Neutrophil (primary cell): ENCODE measurements around the gene CDH13.

Source experiments
- H3K27ac ChIP-seq: fragments of 200-600 bp; sonication (generic); 2 replicates; pipeline ENCODE4 v1.5.1; 2016; ENCODE audit warnings: mild to moderate bottlenecking, moderate library complexity
- H3K27me3 ChIP-seq: fragments of 200-600 bp; sonication (generic); 2 replicates; pipeline ENCODE4 v1.6.0; 2016; ENCODE audit warnings: mild to moderate bottlenecking
- H3K36me3 ChIP-seq: fragments of 200-600 bp; sonication (generic); 2 replicates; pipeline ENCODE4 v1.5.1; 2017
- H3K4me1 ChIP-seq, 2 experiments: fragments of 200-600 bp in 1 of 2; sonication (generic) in 1 of 2; 1 replicate in 1 of 2; 2 replicates in 1 of 2; pipeline versions ENCODE4 v1.5.1 to v1.6.1; 2013 to 2016; ENCODE audit warnings: low read depth in 1 of 2, low read length in 1 of 2, mild to moderate bottlenecking in 1 of 2, moderate library complexity in 1 of 2; ENCODE audit not compliant: control insufficient read depth in 1 of 2, insufficient read depth in 1 of 2
- H3K4me3 ChIP-seq, 2 experiments: fragments of 200-600 bp in 1 of 2; sonication (generic) in 1 of 2; 1 replicate in 1 of 2; 2 replicates in 1 of 2; pipeline ENCODE4 v1.5.1; 2013 to 2016; ENCODE audit warnings: low read depth in 1 of 2, low read length in 1 of 2, mild to moderate bottlenecking in 1 of 2, moderate library complexity in 1 of 2
- H3K9me3 ChIP-seq: fragments of 200-600 bp; sonication (generic); 2 replicates; pipeline ENCODE4 v1.5.1; 2016
- CTCF ChIP-seq: fragments of 200-600 bp; sonication (generic); IDR thresholded peaks from 2 replicates; pipeline ENCODE4 v1.5.1; 2016; ENCODE audit warnings: antibody characterized with exemption

The CDH13 gene

GRCh38 chr16:83747936-83748335 lies 1121.2 kb downstream of the CDH13 start:
- H3K4me3 ChIP-seq, result no peak overlapping the region
- H3K9me3 ChIP-seq, result no peaks in the 10 kb centered on the region
- TF ChIP-seq CTCF, result no peak
- no peaks in the 10 kb centered on the region for H3K27me3 ChIP-seq
- no peak overlapping the region for H3K27ac ChIP-seq
- H3K36me3 ChIP-seq, result no peaks in the 10 kb centered on the region
- H3K4me1 ChIP-seq, result no peaks in the 10 kb centered on the region

- no peak for TF ChIP-seq CTCF
- H3K27ac ChIP-seq, result no peak overlapping the region
- H3K36me3 ChIP-seq, result no peaks in the 10 kb centered on the region
- no peaks in the 10 kb centered on the region for H3K9me3 ChIP-seq
- H3K27me3 ChIP-seq, result no peaks in the 10 kb centered on the region
- no peak overlapping the region for H3K4me3 ChIP-seq
- H3K4me1 ChIP-seq, result no peaks in the 10 kb centered on the region
Observed at GRCh38 chr16:83755391-83755790, 1128.6 kb downstream of the CDH13 start.

GRCh38 chr16:83762141-83762991 lies 1135.6 kb downstream of the CDH13 start:
- TF ChIP-seq CTCF, result no peak
- H3K4me1 ChIP-seq, result no peaks in the 10 kb centered on the region
- H3K9me3 ChIP-seq, result no peaks in the 10 kb centered on the region
- no peak overlapping the region for H3K4me3 ChIP-seq
- no peaks in the 10 kb centered on the region for H3K27me3 ChIP-seq
- no peak overlapping the region for H3K27ac ChIP-seq
- H3K36me3 ChIP-seq, result no peaks in the 10 kb centered on the region

GRCh38 chr16:83762992-83763358 lies 1136.2 kb downstream of the CDH13 start:
- no peaks in the 10 kb centered on the region for H3K9me3 ChIP-seq
- no peak for TF ChIP-seq CTCF
- no peaks in the 10 kb centered on the region for H3K4me1 ChIP-seq
- no peak overlapping the region for H3K27ac ChIP-seq
- H3K27me3 ChIP-seq, result no peaks in the 10 kb centered on the region
- H3K36me3 ChIP-seq, result no peaks in the 10 kb centered on the region
- no peak overlapping the region for H3K4me3 ChIP-seq

- no peak overlapping the region for H3K4me3 ChIP-seq
- no peak overlapping the region for H3K27ac ChIP-seq
- TF ChIP-seq CTCF, result no peak
- H3K27me3 ChIP-seq, result no peaks in the 10 kb centered on the region
- no peaks in the 10 kb centered on the region for H3K9me3 ChIP-seq
- H3K4me1 ChIP-seq, result no peaks in the 10 kb centered on the region
- H3K36me3 ChIP-seq, result no peaks in the 10 kb centered on the region
Observed at GRCh38 chr16:83768986-83769385, 1142.2 kb downstream of the CDH13 start.
